HG03095 (cell line): ENCODE measurements around the gene IPO4.
"Not testable (repeated sequence)": the region's sequence is repeated elsewhere in the genome, so short reads cannot be mapped to it uniquely, and the experiment has no call there.

Experiments used
- ATAC-seq: cut with Tn5 transposase; IDR thresholded peaks from one replicate; pipeline ENCODE4 v1.9.1; 2021; ENCODE audit warnings: moderate library complexity; ENCODE audit not compliant: unreplicated experiment

IPO4 gene

GRCh38 chr14:24215495-24216344, 27.1 kb upstream of the IPO4 start, which contains the start of gene MDP1:
Gene MDP1, minus strand, starts transcription at chr14:24216066. Its CDS starts 111 bp downstream, at chr14:24215955.
- peak; percentile 60 for ATAC-seq

GRCh38 chr14:24213866-24214662, 25.4 kb upstream of the IPO4 start:
- ATAC-seq = no peak

GRCh38 chr14:24212924-24213865, 24.6 kb upstream of the IPO4 start, which contains the start of gene CHMP4A:
Gene CHMP4A, minus strand, starts transcription at chr14:24213488. Its CDS starts 49 bp downstream, at chr14:24213439.
- ATAC-seq = peak; percentile 69

GRCh38 chr14:24211311-24211710, 22.7 kb upstream of the IPO4 start:
- ATAC-seq = no peak

GRCh38 chr14:24207625-24208024, 19.0 kb upstream of the IPO4 start:
- ATAC-seq = no peak

GRCh38 chr14:24207104-24207551, 18.5 kb upstream of the IPO4 start:
- no peak for ATAC-seq

GRCh38 chr14:24206260-24207103, 17.9 kb upstream of the IPO4 start:
- no peak for ATAC-seq

GRCh38 chr14:24204163-24205146, 15.8 kb upstream of the IPO4 start:
- ATAC-seq = no peak

- not testable (repeated sequence) for ATAC-seq
Measured at GRCh38 chr14:24203249-24203886, 14.8 kb upstream of the IPO4 start.

- not testable (repeated sequence) for ATAC-seq
Measured at GRCh38 chr14:24202538-24202937, 13.9 kb upstream of the IPO4 start.

GRCh38 chr14:24198814-24199524, 10.4 kb upstream of the IPO4 start:
- ATAC-seq = no peak

- ATAC-seq = no peak
Measured at GRCh38 chr14:24197056-24197450, 8.4 kb upstream of the IPO4 start.

- ATAC-seq = peak; percentile 44
Measured at GRCh38 chr14:24196071-24197055, 7.7 kb upstream of the IPO4 start.

- ATAC-seq = peak; percentile 83
Measured at GRCh38 chr14:24195186-24196070, 6.8 kb upstream of the IPO4 start, which contains the start of gene TM9SF1. Gene TM9SF1, minus strand, starts transcription at chr14:24195441. Its CDS starts 422 bp downstream, at chr14:24195019.

GRCh38 chr14:24194873-24195185, 6.2 kb upstream of the IPO4 start:
- ATAC-seq = no peak
